Stimulated activated CD4-positive, alpha-beta T cell treated with anti-CD3 and anti-CD28 coated beads, TNF-alpha, amount 100 ng/mL, for 24 hours (primary cell): Measurements from ENCODE around the gene RNF103.
"Not testable (repeated sequence)": the region's sequence is repeated elsewhere in the genome, so short reads cannot be mapped to it uniquely, and the experiment has no call there.

Experiments used
- DNase-seq, 3 experiments: peaks; one replicate each; pipeline ENCODE4 v3.0.0-alpha.2; 2020; ENCODE audit warnings: low read depth in 3 of 3

Gene RNF103, protein sequence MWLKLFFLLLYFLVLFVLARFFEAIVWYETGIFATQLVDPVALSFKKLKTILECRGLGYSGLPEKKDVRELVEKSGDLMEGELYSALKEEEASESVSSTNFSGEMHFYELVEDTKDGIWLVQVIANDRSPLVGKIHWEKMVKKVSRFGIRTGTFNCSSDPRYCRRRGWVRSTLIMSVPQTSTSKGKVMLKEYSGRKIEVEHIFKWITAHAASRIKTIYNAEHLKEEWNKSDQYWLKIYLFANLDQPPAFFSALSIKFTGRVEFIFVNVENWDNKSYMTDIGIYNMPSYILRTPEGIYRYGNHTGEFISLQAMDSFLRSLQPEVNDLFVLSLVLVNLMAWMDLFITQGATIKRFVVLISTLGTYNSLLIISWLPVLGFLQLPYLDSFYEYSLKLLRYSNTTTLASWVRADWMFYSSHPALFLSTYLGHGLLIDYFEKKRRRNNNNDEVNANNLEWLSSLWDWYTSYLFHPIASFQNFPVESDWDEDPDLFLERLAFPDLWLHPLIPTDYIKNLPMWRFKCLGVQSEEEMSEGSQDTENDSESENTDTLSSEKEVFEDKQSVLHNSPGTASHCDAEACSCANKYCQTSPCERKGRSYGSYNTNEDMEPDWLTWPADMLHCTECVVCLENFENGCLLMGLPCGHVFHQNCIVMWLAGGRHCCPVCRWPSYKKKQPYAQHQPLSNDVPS

DNA sequence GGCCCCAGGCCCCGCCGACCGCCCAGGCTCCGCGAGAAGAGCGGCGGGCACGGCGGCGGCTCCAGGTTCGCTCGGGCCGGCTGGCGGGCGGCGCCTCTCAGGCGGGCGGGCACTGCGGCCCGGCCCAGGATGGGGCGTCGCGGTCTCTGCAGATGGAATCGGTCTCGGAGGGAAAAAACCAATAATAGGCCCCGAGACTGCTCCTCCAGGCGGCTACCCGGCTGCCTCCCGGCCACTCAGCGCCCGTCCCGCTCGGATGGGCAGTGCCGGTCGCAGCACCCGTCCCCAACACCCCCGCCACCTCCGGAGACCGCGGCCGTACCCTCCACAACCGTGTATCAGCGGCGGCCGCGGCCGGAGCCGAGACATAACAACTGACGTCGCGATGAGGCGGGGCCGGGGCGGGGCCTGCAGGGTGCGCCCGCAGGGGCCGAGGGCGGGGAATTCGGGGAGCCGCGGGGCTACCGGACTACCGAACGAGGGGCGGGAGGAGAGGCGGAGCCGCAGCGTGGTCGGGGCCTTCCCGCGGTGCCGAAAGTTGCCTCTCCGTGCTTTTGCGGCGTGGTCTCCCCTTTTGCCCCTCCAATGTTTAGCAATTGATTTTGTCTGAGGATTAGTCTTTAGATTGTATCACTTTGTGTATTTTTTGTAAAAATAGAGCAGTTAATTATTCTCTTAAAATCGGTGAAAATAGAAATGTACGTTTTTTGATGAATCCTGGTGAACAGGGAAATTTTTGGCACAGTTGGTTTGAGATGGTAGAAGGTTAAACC, at the start of gene RNF103:
Gene RNF103, minus strand, starts transcription at position 372 of the 773 bp plus-strand sequence. CDS start 979 bp downstream, outside the sequence.
- peak; percentile 86 to 94 (median 88) for DNase-seq

DNA sequence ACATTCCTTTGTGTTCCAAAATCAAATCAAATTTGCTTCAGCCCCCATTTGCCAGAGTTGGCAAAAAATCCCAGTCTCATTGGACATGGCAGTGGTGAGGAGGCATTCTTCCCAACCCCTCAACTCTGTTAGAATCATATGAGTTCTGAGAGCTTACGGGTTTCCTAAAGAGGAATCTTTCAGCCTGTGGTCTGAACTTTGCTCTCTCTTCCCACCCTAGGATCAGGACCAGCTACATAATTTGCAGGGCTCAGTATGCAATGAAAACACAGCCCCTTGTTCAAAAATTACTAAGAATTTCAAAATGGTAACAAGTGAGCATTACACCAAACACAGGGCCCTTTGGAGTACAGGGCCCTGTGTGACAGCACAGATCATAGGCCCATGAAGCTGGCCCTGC, 49.3 kb upstream of the RNF103 start:
- no peak for DNase-seq

DNA sequence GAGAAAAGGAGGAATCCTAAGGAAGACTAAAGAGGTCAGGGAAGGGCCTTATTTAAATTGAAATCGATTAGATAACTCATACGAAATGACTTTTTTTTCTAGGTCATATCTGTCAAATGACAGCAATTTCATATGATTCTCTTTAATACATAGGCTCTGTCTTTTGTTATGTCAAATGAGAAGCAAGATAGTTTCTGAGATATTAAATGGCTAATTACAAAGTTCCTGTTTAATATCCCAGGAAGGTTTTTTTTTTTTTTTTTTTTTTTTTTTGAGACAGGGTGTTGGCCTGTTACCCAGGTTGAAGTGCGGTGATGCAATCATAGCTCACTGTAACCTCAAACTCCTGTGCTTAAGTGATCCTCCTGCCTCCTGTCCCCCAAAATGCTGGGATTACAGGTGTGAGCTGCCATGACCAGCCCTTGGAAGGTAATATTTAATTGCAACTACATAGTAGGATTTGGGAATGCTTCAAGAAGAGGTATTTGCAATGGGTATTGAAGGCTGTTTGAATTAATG, 48.4 kb upstream of the RNF103 start:
- DNase-seq = no peak

DNA sequence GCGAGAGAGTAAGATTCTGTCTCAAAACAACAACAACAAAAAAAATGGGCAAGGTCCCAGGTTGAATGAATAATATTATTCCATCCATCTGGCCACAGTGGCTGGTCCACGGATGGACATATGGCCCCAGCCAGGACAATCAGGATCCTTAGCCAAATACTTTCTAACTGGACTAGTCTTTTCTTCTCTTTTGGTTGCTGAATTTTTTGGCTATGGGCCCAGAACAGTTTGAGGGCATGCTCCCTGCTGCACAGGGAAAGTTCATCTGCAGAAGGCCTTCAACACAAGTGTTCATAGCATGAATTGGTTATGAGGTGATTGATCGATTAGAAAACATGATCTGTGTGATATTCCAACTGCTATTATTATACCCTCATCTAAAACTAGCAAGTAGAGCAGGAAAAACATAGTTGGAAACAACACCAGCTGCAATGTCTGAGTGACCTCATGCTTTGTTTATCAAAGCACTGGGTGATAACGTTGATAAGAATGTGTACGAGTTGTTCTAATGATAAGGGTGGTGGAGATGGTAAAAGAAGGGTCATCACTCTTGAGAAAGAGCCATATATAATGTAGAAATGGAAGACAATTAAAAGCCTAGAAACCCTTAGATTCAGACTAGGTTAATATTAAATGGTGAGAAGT, 47.8 kb upstream of the RNF103 start:
- DNase-seq = no peak

DNA sequence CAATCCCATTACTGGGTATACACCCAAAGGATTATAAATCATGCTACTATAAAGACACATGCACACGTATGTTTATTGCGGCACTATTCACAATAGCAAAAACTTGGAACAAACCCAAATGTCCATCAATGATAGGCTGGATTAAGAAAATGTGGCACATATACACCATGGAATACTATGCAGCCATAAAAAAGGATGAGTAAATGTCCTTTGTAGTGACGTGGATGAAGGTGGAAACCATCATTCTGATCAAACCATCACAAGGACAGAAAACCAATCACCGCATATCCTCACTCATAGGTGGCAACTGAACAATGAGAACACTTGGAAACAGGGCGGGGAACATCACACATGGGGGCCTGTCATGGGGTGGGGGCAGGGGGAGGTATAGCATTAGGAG, 45.7 kb upstream of the RNF103 start:
- DNase-seq = not testable (repeated sequence)

DNA sequence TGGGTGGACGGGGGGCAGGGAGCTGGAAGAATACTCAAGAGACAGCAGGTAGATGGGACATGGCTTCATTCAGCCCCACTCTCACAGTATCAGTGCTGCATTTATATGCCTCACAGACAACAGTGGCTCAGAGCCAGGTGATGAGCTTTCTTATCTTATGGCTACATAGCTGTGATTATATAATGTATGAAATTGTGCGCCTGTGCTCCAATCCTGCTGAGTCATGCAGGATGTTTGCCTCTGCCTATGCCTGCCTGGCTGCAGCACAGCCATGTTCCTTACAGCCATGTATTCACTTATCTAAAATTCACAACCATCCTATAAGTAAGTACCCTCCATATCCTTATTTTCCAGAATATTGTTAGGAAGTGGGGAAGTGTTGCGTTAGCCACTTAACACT, 37.7 kb upstream of the RNF103 start:
- DNase-seq = no peak

DNA sequence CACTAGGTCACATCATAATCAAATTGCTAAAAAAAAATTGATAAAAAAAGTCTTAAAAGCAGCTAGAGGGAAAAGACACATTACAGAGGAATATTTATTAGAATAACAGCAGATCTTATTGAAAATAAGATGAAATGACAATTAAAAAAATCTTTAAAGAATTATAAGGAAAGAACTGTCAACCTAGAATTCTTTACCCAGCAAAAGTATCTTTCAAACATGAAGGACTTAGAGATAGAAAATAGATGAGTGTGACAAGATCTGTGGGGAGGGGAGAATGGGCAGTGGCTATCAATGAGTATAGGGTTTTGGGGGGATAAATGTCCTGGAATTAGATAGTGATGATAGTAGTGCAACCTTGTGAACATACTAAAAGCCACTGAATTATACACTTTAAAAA, 26.5 kb upstream of the RNF103 start:
- no peak for DNase-seq

DNA sequence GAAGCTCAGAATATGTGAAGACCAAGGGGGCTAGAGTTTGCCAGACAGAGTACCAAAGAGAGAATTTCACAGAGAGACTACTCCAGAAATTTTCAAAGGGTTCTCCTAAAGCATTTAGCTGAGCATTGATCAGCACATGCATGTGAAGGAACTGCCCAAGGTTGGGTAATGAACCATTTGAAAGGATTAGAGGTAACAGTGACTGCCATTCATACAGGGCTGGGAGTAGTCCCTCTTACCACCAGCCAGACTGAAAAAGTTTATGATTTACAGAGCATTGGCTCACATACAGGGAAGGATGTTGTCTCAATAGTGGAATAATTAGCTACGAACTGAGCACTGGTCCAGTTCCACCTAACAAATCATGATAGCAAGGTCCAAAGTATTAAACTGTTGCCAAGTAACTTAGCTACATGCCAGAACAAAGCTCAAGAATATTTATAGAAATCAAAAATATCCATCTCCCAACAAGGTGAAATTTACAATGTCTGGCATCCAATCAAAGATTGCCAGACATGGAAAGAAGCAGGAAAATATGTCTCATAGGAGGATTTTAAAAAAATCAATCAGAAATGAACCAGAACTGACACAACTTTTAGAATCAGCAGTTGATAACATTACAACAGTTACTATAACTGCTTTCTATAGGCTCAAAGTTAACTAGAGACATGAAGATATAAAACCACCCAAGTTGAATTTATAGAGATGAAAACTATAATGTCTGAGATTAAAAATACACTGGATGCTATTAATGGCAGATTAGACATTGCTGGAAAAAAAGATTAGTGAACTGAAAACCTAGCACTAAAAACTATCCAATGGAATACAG, 25.7 kb upstream of the RNF103 start:
- DNase-seq = no peak

DNA sequence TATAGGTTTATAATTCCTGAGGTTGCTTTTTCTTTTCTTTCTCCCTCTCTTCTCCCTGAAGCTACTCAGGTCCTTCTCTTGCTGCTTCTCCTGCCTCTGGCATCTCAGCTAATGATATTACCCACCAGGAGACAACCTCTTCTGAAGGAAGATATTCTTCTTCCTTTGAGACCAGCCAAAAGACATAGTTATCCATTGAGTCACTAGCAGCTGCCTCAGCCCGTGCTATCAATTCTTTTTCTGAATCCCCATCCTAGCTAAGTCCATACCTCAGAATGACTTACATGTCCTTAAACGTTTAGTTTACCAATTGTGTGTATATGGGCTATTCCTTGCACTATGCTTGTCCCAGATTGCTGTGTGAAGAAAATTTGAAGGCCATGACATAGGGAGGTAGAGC, 25.0 kb upstream of the RNF103 start:
- no peak for DNase-seq

DNA sequence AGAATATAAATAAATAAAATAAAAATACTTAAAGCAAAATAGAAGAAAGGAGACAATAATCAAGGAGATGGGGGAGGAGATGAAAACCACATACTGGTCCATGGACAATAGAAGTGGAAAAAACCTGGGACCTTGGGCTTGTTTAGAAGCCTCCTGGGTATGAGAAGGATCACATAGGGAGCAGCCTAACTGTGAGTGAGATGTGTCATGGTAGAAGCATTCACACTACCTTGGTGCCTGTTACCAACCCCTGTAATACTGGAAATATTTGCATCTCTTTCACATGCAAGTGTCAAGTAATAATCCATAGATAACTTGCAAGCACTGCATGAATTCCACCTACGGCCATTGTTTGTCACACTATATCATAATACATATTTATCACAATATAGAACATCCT, 23.2 kb upstream of the RNF103 start:
- DNase-seq = no peak

DNA sequence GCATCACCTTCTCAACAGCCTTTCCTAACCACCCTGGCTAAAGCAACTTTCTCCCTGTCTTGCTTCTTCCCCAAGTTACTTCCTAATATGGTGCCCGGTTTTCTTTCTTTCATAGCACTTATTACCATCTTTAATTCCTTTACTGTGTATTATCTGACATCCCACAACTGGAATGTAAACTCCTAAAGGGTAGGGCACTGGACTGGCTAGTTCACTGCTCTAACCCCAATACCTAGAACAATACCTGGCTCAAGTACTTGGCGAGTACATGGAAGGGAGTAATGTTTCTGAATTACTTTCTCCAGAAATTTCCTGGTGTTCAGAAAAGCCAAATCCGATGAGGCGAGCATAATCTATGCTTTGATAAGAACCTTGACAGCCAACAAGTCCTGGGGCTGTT, 22.7 kb upstream of the RNF103 start:
- DNase-seq = no peak

DNA sequence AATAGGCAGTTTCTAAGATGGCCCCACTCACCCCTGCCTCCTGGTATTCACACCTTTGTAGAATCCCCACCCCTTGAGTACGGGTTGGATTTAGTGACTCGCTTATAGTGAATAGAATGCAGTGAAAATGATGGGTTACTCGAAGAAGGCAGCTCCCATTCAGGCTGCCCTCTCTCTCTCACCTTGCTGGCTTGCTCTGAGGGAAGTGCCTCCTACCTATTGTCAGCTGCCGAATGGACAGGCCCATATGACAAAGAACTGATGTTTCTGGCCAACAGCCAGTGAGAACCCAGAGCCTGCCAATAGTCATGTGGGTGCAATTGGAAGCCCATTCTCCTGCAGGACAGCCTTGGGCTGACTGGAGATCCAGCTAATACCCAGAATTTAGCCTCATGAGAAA, 22.1 kb upstream of the RNF103 start:
- no peak for DNase-seq

DNA sequence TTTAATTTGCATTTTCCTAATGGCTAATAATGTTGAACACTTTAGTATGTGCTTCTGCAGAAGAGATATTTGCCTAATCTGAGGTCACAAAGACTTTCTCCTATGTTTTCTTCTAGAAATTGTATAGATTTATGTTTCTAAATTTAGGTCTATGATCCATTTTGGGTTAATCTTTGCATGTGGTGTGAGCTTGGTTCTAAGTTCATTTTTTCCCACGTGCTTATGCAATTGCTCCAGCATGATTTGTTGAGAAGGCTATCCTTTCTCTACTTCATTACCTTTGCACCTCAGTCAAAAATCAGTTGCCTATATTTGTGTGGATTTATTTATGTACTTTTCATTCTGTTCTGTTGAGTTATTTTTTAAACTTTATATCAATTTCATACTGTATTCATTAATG, 15.0 kb upstream of the RNF103 start:
- no peak for DNase-seq

DNA sequence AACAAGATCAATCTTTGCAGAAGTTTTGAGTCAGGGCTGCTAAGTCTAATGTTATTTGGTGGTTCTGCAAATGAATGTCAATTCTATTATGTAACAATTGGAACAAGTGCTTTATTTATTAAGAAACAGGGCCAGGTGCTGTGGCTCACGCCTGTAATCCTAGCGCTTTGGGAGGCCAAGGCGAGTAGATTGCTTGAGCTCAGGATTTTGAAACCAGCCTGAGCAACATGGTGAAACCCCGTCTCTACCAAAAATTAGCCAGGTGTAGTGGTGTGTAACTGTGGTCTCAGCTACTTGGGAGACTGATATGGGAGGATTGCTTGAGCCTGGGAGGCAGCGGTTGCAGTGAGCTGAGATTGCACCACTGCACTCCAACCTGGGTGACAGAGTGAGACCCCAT, 13.2 kb upstream of the RNF103 start:
- DNase-seq = no peak

DNA sequence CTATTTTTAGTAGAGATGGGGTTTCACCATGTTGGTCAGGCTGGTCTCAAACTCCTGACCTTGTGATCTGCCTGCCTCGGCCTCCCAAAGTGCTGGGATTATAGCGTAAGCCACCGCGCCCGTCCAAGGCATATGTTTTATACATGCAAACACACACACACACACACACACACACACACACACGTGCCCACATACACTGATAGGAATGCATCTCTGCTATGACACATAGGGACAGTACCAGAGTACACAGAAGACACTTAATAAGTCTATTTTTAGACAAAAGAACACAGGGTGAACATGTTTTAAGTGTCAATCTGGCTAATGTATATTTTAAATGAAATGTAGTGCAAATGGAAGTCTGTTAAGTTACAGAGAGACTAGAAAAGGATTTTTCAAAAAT, 10.7 kb upstream of the RNF103 start:
- no peak for DNase-seq

DNA sequence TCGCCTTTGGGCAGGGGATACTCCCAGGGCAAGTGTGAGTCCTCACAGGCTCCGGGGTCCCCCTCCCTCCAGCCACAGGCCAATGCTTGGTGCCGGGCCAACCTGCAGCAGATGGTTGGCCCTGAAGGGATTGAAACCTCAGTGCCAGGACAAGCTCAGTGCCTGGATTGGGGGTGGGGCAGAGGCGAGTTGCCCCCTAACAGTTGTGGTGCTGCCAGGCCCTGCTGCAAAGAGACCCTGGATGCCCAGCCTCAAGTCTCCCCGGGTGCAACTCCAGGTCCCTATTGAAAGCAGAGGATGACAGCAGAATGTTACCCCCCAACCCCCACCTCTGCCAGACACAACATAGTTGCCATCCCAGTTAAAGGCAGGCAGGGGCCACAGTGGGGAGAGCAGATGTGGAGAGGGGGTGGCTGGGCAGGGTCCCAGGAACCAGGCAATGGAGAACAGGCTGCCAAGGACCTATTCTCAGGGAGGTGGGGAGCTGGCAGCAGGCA, 9.5 kb upstream of the RNF103 start:
- DNase-seq = no peak

DNA sequence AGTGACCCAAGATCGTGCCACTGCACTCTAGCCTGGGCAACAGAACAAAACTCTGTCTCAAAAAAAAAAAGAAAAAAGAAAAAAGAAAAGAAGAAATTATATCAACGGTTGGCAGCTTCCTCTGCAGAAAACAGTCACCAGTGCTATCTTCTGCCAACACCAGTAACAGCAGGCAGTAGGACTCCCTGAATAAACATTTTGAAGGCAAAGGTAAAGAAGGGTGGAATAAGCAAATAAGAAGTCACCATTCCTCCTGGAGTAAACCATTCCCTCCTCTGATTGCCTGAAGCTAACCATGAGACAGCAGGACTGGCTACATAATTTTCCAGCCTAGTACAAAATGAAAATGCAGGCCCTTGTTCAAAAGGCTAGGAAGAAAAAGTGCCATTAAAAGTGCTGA, 9.0 kb upstream of the RNF103 start:
- DNase-seq = no peak

DNA sequence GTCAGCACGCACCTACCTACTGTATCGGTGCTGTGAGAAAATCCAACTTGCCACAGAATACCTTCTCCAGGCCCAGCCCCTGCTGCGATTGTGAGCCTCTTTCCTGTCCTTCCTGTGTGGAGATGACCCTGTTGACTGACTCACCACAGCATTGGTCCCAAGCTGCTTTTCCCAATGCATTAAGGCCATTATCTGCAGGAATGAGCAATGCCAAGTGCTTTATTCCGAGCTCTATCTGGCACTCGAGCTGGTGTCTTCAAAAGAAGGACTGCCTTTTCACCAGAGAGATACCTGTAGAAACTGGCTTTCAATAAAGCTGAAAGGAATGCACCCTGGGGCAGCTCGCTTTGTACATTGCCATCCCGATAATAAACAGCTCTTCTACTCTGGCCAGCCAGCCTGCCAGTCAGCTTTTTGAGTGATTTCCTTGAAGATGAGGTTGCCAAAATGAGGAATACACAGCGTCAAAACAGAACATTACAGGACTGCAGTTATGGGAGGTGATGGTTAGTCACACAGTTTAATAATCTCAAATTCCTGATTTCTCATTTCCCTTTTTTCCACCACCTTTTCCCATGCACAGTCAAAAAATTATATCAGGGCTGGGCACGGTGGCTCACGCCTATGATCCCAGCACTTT, 8.3 kb upstream of the RNF103 start:
- no peak for DNase-seq

DNA sequence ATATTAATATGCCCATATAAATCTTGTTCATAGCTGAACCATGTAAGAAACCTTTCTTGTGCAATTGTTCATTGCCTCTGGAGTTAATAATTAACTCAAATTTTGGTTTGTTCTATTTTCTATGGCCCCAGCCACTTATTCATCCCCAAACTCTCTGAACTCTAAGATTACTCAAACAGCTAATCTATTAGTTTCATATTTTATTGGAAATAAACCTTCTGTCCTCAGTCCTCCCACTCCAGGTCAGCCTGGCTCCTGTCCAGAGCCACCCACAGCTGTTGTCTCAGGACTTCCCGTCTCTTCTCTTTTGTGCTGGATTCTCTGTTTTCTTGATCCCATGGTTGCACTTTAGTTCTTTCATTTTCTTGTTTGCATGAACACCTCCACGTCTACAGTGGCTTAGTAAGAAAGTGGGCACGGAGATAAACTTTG, 4.4 kb upstream of the RNF103 start:
- no peak for DNase-seq

DNA sequence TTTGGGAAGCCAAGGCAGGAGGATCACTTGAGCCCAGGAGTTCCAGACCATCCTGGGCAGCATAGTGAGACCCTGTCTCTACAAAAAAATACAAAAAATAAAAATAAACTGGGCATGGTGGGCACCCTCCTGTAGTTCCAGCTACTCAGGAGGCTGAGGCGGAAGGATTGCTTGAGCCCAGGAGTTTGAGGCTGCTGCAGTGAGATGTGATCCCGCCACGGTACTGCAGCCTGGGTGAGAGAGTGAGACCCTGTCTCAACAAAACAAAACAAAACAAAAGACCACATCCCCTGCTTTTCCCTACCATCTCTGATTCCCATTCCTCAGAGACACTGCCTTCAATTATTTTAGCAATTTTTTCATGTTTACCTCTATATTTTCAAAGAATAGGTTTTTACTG, 3.9 kb upstream of the RNF103 start:
- no peak for DNase-seq
